ENCODE data around the gene EDRF1.

EDRF1 gene

DNA sequence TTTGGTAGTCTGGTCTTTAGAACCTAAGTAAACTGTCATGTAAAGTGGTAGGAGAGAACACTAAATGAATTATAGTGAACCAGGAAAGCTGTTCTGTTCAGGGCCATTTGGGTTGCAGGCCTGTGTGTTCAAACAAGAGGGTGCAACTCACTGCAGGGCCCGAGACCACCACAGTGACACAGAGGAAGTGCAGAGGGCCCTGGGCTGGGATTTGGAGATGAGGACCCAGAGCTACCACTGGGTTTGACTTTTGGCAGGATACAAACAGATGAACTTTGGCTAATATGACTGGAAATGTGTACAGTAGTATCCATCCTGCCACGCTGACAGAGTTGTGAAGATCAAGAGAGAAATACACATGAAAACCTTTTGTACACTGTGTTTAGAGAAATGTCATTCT, 46.3 kb downstream of the EDRF1 start:
- Histone ChIP-seq H3K27me3 (replicated peaks) (no peaks in the 10 kb centered on the region), H3K27ac (no peak overlapping the region), H3K36me3 (replicated peaks) (peaks cover 14% of the 10 kb centered on the region), H3K4me3 (ENCODE audit: low read depth, low read length) (no peak overlapping the region)
- TF ChIP-seq, protein P1, sequence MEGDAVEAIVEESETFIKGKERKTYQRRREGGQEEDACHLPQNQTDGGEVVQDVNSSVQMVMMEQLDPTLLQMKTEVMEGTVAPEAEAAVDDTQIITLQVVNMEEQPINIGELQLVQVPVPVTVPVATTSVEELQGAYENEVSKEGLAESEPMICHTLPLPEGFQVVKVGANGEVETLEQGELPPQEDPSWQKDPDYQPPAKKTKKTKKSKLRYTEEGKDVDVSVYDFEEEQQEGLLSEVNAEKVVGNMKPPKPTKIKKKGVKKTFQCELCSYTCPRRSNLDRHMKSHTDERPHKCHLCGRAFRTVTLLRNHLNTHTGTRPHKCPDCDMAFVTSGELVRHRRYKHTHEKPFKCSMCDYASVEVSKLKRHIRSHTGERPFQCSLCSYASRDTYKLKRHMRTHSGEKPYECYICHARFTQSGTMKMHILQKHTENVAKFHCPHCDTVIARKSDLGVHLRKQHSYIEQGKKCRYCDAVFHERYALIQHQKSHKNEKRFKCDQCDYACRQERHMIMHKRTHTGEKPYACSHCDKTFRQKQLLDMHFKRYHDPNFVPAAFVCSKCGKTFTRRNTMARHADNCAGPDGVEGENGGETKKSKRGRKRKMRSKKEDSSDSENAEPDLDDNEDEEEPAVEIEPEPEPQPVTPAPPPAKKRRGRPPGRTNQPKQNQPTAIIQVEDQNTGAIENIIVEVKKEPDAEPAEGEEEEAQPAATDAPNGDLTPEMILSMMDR (IDR thresholded peaks at IDR 0.05; ENCODE audit: low read depth, low read length, missing control alignments), result no peak
- no peak for DNase-seq
- in situ Hi-C loops (cut with HindIII; ENCODE audit: low pct_ligation_motif_present, low sequenced_read_pairs), result no loop called here

DNA sequence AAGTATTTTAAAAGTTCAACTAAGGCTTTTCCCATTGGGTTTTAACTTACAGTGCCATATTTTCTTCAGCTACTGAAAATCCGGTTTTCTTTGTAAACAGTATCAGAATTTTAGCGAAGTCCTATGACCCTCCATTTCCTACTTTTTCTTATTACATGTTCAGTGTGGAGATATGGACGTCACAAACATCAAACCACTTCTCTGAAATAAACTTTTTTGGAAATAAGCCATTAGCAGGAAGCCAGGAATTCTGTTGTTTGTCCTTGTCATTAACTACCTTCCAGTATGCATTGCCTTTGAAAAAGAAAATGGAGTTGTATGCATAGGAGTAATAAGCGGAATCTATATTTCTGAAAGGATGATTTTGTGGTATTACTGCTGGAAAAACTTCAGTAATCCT, 47.0 kb downstream of the EDRF1 start:
- in situ Hi-C loops (cut with HindIII; ENCODE audit: low pct_ligation_motif_present, low sequenced_read_pairs), result no loop called here
- H3K27me3 ChIP-seq (replicated peaks), result no peaks in the 10 kb centered on the region
- no peak for DNase-seq
- H3K27ac ChIP-seq, result no peak overlapping the region
- H3K4me3 ChIP-seq (ENCODE audit: low read depth, low read length), result no peak overlapping the region
- H3K36me3 ChIP-seq (replicated peaks), result peaks cover 14% of the 10 kb centered on the region
- TF ChIP-seq, protein P1 (IDR thresholded peaks at IDR 0.05; ENCODE audit: low read depth, low read length, missing control alignments), result no peak

DNA sequence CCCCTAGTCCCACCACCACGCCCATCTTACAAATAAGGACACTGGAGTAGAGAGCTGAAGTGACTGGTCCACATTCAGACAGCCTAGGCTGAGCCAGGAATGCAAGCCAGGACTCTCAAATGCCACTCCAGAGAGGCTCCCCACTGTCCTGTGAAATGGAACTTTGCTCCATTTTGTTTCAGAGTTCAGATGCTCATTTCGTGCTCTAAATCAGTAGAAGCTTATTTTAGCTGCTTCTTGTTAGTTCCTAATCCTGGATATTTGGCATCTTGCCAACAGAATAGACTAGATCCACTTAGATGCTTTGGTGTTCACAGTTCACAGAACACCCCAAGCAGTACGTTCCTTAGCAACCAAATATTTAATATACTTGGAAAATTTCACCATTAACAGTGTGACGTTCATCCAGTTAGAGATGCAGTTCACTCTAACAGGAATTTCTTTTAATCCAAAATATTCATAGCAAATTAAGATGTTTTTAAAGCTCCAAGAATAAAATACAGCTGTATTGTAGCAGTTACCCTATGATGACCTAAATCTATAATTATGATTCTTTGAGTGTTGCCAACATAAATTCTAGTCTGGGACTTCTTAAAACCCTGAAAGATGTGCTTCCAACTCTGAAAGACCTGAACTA, 48.8 kb downstream of the EDRF1 start:
- TF ChIP-seq, protein P1 (IDR thresholded peaks at IDR 0.05; ENCODE audit: low read depth, low read length, missing control alignments), result no peak
- DNase-seq, result no peak
- in situ Hi-C loops (cut with HindIII; ENCODE audit: low pct_ligation_motif_present, low sequenced_read_pairs), result no loop called here
- Histone ChIP-seq H3K27ac (no peak overlapping the region), H3K27me3 (replicated peaks) (no peaks in the 10 kb centered on the region), H3K4me3 (ENCODE audit: low read depth, low read length) (no peak overlapping the region), H3K36me3 (replicated peaks) (peaks cover 10% of the 10 kb centered on the region)

DNA sequence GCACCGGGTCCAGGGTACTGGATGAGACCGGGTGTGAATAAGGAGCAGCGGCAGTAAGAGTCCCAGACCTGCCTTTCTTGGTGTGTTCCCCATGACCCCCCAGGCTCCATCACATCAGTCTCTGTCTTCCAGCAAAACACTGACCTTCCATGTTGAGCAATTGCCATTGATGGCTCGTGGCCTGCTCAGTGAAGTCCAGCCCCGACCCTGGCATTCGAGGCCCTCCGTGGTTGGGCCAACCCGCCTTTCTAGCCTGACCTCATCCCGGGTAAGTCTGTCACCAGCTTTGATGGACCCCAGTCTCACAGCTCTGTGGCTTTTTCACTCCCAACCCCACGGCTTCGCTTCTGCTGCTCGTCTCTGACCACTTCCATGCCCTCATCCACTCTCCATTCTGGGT, 49.7 kb downstream of the EDRF1 start:
- H3K27ac ChIP-seq, result no peak overlapping the region
- peaks cover 5% of the 10 kb centered on the region for H3K36me3 ChIP-seq (replicated peaks)
- no peak overlapping the region for H3K4me3 ChIP-seq (ENCODE audit: low read depth, low read length)
- DNase-seq, result no peak
- TF ChIP-seq, protein P1 (IDR thresholded peaks at IDR 0.05; ENCODE audit: low read depth, low read length, missing control alignments), result no peak
- no peaks in the 10 kb centered on the region for H3K27me3 ChIP-seq (replicated peaks)
- in situ Hi-C loops (cut with HindIII; ENCODE audit: low pct_ligation_motif_present, low sequenced_read_pairs), result no loop called here

DNA sequence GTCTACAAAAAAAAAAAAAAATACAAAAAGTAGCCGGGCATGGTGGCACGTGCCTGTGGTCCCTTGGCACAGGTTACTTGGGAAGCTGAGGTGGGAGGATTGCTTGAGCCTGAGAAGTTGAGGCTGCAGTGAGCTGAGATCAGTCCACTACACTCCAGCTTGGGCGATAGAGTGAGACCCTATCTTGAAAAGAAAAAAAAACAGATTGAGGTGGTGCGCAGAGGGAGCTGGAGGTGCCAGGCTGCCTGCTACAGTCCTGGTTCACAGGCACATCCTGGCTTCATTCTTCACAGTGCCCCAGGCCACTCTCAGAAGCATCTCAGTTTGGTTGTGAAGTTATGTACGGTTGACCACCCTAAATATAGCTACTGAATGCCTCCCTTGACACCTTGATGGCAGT, 51.3 kb downstream of the EDRF1 start:
- in situ Hi-C loops (cut with HindIII; ENCODE audit: low pct_ligation_motif_present, low sequenced_read_pairs), result no loop called here
- DNase-seq, result no peak
- TF ChIP-seq, protein P1 (IDR thresholded peaks at IDR 0.05; ENCODE audit: low read depth, low read length, missing control alignments), result no peak
- no peak overlapping the region for H3K27ac ChIP-seq
- no peak overlapping the region for H3K4me3 ChIP-seq (ENCODE audit: low read depth, low read length)
- H3K27me3 ChIP-seq (replicated peaks), result no peaks in the 10 kb centered on the region
- H3K36me3 ChIP-seq (replicated peaks), result no peaks in the 10 kb centered on the region
